Activated CD8-positive, alpha-beta memory T cell treated with anti-CD3 and anti-CD28 coated beads for 1 hour (primary cell): ENCODE data around the gene C2CD5.
"Not testable (repeated sequence)": the region's sequence is repeated elsewhere in the genome, so short reads cannot be mapped to it uniquely, and the experiment has no call there.

ENCODE experiments used
- DNase-seq, 2 donors: peaks; one replicate each; pipeline ENCODE4 v3.0.0-alpha.2; 2020; ENCODE audit warnings: low read depth in 1 of 2; ENCODE audit errors: extremely low read depth in 1 of 2

C2CD5 gene

DNA sequence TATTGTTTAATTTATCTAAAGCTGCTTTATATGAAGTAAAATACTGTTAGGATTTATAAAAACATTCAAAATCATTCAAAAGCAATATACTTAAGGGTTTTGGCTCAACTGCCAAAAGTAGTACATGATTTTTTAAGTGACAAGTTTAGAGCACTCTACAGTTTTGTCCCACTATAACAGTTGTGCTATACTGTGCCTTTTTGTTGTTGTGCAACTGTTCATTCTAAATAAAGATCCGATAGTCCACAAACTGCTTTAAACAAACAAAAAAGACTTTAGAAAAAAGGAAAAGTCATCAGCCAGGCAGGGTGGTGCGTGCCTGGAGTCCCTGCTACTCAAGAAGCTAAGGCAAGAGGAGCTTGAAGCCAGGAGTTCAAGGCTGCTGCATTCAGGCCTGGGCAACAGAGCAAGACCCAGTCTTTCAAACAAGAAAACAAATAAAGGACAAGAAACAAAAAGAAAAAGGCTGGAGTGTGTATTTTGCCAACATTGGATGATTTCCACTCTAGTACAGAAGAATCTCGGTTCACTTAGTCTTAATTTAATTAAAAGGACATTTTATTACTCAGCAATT is 7.3 kb downstream of the C2CD5 start:
- no peak for DNase-seq

DNA sequence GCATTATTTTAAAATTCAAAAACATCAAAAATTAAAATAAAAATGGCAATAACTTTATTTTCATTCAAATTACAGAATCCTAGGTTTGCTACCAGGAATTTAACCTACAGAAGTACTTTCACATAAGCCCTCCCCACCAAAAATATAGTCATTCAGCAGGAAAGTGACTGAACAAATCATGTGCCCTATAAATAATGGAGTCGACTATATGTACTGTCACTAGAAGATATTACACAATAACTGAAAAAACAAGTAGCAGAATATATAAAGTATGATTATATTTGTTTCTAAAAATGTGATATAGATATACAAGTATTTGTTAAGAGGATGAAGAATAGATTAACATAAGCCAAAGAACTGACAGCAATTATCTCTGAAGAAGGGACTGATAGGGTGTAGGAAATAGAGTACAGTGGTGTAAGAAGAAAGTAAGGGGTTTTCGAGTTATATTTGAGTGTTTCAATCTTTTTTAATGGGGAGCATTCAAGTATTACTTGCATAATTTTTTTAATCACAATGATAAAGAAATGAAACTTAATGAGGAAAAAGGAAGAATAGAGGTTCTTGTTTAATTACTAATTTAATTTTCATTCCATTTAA is 7.9 kb downstream of the C2CD5 start:
- DNase-seq: no peak

DNA sequence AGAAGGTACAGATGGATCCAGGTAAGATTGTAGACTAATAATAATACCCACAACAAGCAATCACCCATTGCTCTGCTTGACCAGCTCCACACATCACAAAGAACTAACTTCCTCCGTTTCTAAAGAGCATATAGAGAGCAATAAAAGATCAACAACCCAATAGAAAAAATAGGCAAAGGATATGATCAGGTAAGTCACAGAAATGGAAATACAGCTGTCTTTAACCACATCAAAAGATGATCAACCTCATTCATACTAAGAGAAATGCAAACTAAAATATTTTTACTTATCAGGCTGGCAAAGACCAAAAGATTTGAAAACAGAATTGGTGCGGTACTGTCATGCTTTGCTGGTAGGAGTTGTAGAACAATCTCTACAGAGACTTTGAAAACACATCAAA is 8.9 kb downstream of the C2CD5 start:
- no peak for DNase-seq

DNA sequence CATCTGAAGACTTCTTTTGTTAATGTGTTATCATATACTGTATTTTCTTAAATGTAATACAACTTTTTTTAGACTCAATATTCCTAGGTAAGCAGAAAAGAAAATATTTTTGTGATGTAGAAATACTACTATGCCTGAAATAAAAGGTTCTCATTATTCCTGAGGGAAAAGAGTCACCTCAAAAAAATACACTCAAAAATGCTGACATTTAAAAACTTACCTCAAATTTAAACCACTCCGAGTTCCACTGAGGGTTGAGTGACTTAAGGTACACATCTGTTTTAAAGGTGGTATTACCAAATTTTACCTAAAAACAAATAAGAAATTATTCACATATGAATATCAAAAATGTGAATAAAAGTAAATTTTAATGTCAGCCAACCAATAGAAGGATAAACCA is 9.3 kb downstream of the C2CD5 start:
- no peak for DNase-seq

DNA sequence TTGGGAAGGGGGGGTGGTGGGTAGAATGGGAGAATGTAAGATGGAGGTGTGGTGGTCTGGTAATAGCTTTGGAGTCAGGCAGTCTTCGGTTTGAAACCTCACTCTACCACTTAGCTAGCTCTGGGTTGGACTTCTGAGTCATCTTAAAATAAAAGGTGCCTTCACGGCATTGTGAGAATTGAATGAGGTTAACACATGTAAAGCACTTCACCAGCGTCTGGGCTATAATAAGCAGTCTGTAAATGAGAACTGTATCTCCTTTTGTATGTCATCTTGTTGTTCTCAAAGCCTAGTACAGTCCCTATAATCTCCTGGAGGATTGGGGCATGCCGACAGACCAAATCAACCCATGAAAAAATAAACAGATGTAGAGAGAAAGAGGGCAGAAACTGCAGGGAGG is 11.2 kb downstream of the C2CD5 start:
- no peak for DNase-seq

DNA sequence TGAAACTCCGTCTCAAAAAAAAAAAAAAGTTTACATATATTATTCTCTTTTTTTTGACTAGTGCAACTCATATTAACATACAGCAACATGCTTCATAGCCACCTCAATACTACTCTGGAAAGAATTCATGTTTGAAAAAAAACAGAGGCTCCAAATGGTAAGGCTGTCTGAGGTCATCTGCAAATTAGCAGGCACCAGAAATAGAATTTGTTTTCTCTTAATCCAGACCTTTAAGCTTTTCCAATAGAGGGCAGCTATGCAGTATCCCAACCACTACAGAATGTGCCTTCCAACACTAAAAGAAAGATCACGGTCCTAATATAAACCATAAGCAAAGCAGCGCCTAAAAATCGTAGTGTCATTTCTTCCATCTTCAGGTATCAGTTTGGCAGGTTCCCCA is 12.0 kb downstream of the C2CD5 start:
- no peak for DNase-seq

DNA sequence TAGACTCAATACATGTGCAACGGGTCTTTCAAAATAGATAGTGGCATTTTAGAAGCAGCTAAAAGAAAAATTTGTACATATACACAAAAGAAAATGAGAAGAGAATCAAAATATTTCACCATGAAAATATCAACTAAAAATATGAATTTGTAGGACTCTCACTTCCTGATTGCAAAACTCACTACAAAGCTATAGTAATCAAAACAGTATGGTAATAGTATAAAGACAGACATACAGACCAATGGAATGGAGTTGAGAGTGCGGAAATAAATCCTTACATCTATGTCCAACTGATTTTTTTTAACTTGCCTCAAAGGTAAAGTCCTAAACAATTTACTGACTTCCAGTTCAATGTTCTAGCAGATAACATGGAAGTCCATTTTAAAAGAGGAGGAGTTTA is 13.1 kb downstream of the C2CD5 start:
- no peak for DNase-seq

DNA sequence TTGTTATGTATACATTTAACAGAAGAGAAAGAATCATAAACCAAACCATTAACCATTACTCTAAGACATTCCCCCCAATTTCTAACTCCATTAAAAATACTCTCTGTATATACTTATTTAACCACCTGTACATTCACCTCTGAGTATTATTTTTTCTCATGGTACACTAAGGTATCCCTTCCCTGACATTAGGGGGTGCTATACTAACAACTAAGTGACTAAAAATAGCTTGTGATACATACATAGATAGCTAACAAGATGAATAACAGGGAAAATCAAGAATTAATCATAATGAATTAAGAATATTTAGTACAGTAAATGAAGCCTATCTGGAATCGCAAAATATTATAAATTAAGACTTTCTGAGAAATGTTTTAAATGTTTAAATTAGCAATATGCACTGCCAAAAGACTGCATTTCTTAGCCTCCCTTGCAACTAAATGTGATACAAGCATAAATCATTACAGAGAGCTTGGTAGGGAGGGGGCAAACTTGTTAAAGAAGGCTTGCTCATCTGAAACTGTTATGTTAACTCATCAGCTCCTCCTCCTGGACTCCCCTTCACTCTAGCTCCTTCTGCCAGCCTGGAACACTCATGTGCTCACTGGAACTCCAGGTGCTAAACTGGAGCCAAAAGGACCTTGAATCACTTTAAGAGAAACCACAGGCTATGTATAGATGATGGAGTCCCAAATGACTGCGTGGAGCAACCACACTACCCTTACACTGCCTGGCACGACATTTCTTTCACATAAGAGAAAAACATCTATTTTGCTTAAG is 14.9 kb downstream of the C2CD5 start:
- DNase-seq: no peak

DNA sequence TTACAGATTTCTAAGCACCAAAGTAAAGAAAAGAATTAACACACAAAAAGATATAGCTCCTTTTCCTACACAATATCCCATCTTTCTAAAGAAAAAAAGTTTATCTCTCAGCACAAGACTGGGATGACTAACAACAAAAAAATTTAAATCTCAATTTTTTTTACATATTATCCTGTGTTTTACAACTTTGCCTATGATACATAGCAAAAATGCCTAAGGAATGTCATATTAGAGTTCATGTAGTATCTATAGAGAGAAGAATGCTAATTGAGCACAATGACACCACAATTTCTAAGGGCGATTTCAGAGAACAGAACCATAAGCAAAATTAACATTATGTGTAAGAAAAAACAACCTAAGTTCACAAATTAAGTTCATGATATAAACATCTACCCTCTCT is 16.3 kb downstream of the C2CD5 start:
- DNase-seq: no peak

DNA sequence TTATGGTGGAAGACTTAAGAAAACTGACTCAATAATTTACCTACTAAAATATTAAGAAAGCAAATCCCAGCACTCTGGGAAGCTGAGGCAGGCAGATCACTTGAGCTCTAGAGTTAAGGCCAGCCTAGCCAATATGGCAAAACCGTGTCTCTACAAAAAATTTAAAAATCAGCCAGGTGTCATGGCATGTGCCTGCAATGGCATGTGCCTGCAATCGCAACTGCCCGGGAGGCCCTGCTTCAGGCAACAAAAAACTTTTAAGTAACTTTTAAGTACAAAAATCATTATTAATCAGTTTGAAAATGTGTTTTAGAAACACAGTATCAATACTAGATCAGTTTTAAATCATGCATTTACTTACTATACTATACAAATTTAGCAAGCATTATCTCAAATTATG is 17.5 kb downstream of the C2CD5 start:
- no peak for DNase-seq

DNA sequence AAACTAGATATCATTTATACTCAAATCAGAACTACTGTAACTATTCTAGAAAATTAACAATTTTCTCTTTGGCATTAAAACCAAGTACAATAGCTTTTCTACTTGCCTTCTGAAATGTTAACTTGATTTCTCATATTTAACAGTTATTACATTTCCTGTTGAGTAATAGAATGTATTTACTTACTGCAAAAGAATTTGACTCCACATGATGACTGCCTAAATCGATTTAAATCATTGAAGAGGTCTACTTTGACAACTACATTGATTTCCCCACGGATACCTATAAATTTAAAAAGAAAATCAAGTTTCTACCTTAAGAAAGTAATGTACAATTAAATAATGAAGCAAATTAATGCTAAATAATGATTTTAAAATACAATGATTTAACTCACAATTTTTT is 18.9 kb downstream of the C2CD5 start:
- DNase-seq: no peak

DNA sequence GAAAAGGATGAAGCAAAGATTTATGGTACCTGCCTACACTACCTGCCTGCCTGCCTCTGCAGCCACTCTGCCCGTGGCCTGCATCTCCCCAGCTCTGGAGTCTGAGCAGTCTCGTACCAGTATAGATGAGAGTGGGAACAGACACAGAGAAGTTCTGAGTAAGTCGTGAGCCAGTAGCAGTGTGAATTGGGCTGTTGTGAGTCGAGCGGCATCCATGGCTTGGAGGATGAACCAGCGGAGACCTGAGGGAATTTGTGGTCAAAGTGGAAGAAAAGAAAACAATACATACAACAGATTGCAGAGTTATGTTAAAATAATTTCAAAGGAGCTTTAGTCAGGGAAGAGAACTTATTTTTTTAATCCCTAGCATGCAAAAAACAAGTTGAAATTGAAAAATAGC is 25.3 kb downstream of the C2CD5 start:
- no peak for DNase-seq

DNA sequence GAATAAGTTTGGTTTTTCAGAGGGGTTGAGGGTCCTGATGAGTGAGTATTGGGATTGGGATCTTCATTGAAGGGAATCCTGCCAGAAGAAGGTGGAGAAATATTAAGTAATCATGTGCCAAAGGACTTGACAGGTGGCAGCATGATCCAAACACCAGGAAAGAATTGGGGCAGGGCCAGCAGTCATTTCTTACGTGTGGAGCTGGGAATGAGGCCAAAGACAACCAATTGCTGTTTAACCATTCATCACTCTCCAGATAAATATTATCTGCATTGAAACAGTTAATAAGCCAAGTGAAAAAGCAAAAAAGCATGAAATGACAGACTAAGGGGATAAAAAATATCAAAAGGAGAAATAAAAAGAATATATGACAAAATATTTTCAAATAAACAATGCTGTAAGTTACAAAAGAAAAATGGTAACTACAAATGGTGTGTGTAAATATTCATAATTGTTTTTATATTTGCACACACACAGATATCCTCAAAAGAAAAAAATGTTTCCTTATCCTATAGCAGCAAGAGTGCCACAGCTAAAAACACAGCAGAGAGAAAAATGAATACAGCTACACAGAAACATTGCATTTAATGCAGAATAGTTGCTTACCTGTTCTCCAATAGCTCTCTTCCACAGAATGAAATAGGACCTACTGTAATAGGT is 26.2 kb downstream of the C2CD5 start:
- DNase-seq: no peak

DNA sequence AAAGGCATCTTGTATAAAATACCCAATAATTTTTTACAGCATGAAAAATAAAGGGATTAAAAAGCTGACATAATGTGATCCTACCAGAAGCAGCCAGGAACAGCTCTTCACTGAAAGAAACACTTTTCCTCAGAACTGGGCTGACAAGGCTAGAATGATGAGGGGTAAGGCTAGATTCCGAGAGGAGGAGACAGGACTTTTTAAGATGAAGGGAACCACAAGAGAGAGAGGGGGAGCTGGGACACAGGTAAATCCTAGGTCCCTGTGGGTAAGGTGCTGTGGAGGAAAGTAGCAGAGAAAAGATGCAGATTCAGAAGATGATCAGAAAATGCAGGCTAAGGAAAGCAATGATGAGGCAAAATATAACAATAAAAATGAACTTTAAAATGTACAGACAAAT is 29.5 kb downstream of the C2CD5 start:
- no peak for DNase-seq

DNA sequence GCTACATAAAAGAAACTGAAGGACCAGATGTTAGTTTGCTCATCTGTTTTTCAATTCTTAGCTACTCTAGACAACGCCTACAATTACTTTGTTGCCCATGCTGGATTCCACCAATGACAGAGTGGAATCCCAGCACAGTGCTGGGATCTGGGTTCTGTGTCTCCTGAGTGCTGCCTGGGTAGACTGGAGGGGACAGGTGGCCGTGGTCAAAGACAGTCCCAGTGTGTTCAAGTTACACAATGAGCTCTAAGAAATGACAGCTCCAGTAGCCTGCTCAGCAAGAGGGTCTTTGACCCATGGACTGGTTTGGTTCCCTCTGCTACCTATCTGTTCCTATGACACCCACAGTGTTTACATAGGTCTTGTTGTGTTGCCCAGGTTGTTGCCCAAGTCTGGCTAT is 38.5 kb downstream of the C2CD5 start:
- no peak for DNase-seq

DNA sequence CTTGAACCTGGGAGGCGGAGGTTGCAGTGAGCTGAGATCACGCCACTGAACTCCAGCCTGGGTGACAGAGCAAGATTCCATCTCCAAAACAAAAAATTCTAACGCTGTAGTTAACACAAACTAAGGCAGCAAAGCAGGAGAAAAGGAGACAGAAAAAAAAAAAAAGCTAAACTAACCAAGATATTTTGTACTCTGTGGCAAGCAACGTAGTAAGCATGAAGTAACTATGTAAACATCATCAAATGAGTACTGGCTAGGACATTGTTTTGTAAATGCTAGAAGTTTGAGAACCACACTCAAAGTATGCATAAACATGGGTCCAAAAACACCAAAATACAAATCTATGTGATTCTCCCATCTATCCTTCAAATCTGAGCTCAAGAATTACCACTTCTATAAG is 44.2 kb downstream of the C2CD5 start:
- DNase-seq: no peak

DNA sequence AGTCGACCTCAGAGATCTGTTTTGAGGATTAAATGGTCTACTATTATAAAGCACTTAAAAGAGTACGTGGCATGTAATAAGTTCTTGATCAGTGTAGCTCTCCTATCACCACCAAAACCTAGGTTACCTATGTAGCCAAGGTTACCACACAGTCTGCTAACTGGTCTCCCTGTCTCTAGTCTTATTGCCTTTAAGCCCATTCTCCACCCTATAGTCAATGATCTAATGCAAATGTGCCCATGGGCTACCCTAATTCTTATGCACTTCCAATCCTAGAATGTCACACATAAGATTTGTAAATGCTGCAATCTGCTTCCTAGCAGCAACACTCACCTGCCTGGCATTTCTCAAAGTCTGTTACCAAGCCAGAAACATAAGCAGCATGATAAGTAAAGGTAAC is 44.9 kb downstream of the C2CD5 start:
- no peak for DNase-seq

DNA sequence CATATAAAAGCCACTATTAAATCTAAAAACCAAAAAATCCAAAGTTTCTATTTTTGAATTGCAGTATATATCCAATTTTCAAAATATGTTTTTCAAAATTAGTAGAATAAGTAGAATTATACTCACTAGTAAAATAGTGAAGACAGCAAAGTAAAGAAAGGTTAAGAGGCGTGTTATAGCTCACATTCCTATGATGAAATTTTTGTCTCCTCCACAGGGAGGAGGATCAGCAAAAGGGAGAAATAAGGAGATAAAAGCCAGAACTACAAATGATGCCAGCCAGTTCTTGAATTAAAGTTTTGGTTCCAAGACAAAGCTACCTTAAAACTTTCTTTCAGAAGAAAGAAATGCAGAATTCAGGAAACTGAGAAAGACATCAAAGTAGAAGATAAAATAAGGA is 50.0 kb downstream of the C2CD5 start:
- no peak for DNase-seq

DNA sequence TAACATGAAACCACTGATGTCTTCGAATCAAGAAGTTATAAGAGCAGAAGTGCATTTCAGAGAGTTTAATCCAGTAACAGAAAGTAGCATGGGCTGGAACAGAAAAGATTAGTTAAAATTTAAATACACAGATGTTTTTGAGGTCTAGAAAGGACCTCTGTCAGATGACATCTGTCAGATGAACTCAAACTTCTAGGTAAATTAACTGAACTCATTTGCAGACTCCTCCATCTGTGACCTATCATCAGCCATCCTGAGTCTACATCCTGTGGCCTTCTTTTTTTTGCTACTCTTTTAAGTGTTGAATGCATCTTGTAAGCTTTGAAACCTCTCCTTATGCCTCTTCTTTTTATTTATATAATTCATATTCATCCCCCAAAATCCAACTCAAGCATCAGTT is 53.3 kb downstream of the C2CD5 start:
- DNase-seq: no peak

DNA sequence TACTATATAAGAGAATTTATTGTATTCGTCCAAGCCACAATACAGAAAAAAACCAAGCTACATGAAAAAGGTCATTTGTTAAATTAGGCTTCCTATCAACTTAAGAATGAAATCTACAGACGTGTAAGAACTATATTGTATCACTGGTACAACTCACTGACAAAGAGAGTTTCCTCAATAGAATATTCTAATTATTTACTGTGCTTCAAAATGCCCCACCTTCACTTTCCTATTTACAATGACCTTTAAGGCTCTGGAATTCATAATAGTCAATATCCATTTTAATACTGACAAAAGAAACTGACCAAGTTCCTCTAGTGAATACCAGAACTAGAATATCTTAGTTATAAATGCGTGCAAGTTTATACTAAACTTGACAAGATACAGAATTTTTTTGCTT is 55.9 kb downstream of the C2CD5 start:
- no peak for DNase-seq

DNA sequence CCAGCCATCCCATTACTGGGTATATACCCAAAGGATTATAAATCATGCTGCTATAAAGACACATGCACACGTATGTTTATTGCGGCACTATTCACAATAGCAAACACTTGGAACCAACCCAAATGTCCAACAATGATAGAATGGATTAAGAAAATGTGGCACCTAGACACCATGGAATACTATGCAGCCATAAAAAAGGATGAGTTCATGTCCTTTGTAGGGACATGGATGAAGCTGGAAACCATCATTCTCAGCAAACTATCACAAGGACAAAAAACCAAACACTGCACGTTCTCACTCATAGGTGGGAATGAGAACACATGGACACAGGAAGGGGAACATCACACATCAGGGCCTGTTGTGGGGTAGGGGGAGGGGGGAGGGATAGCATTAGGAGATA is 56.7 kb downstream of the C2CD5 start:
- DNase-seq: not testable (repeated sequence)

DNA sequence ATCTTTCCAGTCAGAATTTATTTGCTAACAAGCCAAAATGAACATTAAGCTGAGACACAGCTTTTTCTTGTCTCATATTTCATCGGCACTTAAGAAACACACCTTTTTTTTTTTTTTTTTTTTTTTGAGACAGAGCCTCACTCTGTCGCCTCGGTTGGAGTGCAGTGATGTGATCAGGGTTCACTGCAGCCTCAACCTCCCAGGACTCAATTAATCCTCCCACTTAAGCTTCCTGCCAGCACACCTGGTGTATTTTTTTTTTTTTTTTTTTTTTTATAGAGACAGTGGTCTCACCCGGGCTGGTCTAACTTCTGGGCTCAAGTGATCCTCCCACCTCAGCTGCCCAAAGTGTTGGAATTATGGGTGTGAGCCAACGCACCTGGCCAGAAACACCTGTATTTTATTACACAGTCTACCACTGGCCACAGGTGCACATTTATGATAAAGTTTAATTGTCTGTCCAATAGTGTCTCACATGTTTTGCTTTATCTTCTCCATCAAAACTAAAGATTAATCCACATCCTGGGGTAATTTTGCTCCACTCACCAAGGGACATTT is 62.7 kb downstream of the C2CD5 start:
- DNase-seq: no peak
